22Rv1 (cell line): ENCODE results near the gene AGPAT4.

Experiments
- H3K27ac ChIP-seq: fragments of 450-650 bp; 2 replicates; pipeline ENCODE4 v1.5.1; 2017
- ZFX ChIP-seq: fragments of 450-650 bp; IDR thresholded peaks from 2 replicates; pipeline ENCODE4 v1.6.1; 2017; ENCODE audit warnings: antibody characterized with exemption, borderline replicate concordance
- TF ChIP-seq, protein P1 (sequence below): fragments of 450-650 bp; IDR thresholded peaks from 2 replicates; pipeline ENCODE4 v1.5.1; 2017; ENCODE audit warnings: mild to moderate bottlenecking

Gene AGPAT4

DNA sequence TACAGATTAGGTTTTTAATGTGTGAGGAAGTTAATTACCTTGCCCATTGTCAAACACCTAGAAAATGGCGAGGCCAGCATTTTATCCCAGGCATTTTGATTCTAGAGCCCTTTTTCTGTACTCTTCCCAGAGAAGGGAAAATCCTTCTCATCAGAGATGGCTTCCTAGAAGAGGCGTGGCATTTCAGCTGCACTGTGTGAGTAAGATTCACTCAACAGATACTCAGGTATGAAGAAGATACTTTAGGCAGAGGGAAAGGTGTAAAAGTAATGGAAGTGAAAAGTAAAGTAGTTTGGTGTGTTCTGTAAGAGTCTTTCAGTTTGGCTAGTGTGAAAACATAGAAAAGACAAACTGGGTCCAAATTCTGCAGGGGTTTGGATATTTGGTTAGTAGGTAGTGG is 168.5 kb downstream of the AGPAT4 start:
- no peak overlapping the region for H3K27ac ChIP-seq
- TF ChIP-seq, protein P1, sequence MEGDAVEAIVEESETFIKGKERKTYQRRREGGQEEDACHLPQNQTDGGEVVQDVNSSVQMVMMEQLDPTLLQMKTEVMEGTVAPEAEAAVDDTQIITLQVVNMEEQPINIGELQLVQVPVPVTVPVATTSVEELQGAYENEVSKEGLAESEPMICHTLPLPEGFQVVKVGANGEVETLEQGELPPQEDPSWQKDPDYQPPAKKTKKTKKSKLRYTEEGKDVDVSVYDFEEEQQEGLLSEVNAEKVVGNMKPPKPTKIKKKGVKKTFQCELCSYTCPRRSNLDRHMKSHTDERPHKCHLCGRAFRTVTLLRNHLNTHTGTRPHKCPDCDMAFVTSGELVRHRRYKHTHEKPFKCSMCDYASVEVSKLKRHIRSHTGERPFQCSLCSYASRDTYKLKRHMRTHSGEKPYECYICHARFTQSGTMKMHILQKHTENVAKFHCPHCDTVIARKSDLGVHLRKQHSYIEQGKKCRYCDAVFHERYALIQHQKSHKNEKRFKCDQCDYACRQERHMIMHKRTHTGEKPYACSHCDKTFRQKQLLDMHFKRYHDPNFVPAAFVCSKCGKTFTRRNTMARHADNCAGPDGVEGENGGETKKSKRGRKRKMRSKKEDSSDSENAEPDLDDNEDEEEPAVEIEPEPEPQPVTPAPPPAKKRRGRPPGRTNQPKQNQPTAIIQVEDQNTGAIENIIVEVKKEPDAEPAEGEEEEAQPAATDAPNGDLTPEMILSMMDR: no peak
- TF ChIP-seq ZFX: no peak

DNA sequence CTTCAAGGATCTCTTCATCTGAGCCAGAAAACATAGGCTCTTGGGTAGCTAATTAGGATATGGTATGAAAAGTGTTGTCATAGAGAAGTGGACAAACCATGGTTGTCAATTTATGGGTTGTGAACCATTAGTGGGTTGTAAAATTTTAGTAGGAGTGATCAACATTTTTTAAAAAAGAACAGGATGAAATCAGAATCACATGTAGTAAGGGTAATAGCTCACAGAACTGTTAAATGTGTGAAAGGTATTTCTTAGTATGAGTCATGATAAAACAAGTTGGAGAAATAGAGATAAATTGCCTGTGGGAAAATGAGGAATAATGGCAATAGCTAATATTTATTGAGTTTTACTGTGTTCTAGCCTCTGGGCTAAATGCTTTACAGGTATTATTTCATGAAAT is 168.9 kb downstream of the AGPAT4 start:
- no peak overlapping the region for H3K27ac ChIP-seq

DNA sequence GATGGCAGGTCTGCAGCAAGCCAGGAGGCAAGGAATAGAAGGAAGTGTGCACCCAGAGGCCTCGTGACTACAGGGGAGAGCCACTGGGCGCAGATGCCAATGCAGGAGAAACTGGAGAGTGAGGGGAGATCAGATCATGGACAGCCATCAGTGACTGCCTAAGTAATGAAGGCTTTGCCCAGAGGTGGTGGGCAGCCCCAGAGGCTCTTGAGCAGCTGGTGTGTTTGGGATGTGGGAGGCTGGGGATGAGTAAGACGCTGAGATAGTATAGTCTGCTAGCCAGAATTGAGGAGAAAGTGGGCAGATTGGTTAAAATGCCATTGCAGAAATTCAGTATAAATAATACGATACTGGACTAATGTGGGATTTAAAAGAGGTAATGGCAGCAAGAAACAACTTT is 170.4 kb downstream of the AGPAT4 start:
- TF ChIP-seq, protein P1: no peak
- no peak for TF ChIP-seq ZFX
- H3K27ac ChIP-seq: no peak overlapping the region

More for the DNA sequence above, 168.9 kb downstream of the AGPAT4 start:
- TF ChIP-seq ZFX: no peak
- TF ChIP-seq, protein P1: no peak

DNA sequence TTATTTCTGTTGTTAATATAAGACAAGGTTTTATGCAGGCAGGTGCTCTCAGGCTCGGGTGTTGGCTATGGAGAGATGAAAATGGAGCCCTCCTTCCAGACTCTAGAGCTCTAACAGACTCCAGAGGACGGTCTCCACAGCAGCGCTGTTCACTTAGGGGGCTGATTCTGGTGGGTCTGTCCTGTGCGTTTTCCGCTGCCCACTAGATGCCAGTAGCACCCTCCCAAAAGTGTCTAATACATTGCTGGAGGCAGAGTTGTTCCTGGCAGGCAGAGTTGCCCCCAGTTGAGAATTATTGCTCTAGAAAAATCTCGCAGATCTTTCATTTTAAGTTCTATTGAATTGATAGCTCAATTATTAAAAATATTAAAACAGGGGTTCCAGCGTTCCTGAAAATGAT is 172.3 kb downstream of the AGPAT4 start:
- no peak overlapping the region for H3K27ac ChIP-seq

DNA sequence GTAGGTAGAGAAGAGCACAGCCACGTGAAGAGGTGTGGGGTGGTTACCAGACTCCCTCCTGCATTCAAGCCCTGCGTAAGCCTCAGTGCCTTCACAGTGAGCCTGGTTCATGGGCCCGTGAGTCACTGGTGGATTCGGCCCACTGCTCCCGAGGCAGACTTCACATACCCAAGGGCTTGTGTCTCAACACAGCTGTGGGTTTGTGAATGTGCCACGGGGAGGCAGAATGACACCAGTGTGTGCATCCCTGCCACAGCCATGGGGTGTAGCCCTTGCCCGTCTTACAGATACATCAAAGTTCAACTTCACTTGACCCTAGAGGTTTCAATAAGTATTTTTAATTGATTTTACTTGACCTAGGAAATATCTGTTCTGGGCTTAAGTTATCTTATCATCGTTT is 173.8 kb downstream of the AGPAT4 start:
- TF ChIP-seq, protein P1: no peak
- TF ChIP-seq ZFX: no peak
- no peak overlapping the region for H3K27ac ChIP-seq

More for the DNA sequence above, 172.3 kb downstream of the AGPAT4 start:
- TF ChIP-seq, protein P1: peak; percentile 25
- TF ChIP-seq ZFX: no peak

DNA sequence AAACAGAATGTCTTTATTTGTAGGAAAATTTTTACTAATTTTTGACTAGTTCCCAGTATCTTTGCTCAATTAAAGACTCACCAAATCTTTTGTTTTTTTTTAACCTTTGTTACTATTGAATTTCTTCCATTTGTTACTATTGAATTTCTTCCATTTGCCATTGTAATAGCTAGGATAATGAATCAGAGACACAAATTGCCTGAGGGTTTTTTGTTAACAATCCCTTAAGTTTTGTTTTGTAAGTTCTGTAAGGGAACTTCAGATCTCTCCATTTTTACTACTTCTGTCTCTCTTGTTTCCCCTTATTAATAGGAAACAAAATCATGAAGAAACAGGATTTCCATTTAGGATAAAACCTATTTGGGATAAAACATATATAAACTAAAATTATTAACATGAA is 177.9 kb downstream of the AGPAT4 start:
- TF ChIP-seq ZFX: no peak
- TF ChIP-seq, protein P1: no peak
- no peak overlapping the region for H3K27ac ChIP-seq

DNA sequence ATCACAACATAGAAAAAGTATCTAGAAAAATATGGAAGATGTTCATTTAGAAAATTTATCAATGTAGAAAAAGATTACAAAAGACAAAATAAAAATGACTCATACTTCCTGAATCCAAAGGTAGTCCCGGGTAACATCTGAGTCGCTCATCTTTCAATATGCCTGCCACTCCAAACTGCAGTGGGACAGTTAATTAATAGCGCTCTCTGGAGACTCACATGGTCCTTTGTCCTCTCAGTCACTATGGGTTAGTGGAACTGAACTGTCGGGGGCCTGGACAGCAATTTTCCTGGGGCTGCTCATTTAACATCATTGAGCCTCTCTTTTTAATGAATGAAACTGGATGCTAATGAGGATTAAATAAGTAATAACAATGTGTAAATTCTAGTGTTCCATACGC is 178.9 kb downstream of the AGPAT4 start:
- no peak overlapping the region for H3K27ac ChIP-seq

More for the DNA sequence above, 178.9 kb downstream of the AGPAT4 start:
- TF ChIP-seq, protein P1: no peak
- no peak for TF ChIP-seq ZFX
